ENCODE measurements around the gene AJM1. TPM values are rescaled to one million over a fixed set of nuclear protein-coding genes. Genes with fewer than 3 reads are reported as not detected.

AJM1 gene
- total RNA-seq, 2 experiments from 2014 or later, result 2.4 to 5.1 TPM

GRCh38 chr9:136857166-136857565 lies 14.9 kb downstream of the AJM1 start:
- POLR2A ChIA-PET, result no interaction called here
- BruUV-seq (replicated peaks), result no TSS peak
- Histone ChIP-seq H3K27ac (ENCODE audit: low read depth, low read length, poor library complexity, severe bottlenecking) (no peak overlapping the region), H3K4me3 (ENCODE audit: low read depth, low read length, poor library complexity, severe bottlenecking) (no peak overlapping the region), H3K9me2 (ENCODE audit: insufficient read depth, low read length) (no peaks in the 10 kb centered on the region), H3K4me2 (ENCODE audit: low read length) (no peak overlapping the region), H3K79me2 (ENCODE audit: insufficient read depth, low read depth, low read length) (no peaks in the 10 kb centered on the region), H3K4me1 (ENCODE audit: insufficient read depth, low read length, poor library complexity, severe bottlenecking) (no peaks in the 10 kb centered on the region), H4K20me1 (ENCODE audit: insufficient read depth, low read length) (no peaks in the 10 kb centered on the region), H2AFZ (ENCODE audit: low read length) (no peak overlapping the region), H3K9me3 (ENCODE audit: low read length) (no peaks in the 10 kb centered on the region), H3K36me3 (ENCODE audit: insufficient read depth, low read length) (peaks cover 8% of the 10 kb centered on the region; the same call in 1 of the 2 replicates)
- intact Hi-C loops (cut with micrococcal nuclease; ENCODE audit: unreplicated experiment), result no loop called here
- CTCF ChIA-PET (ENCODE audit: unreplicated experiment), result no interaction called here
- TF ChIP-seq CTCF (conservative IDR thresholded peaks at IDR 0.05; ENCODE audit: low read length), result no peak
- no peak for TF ChIP-seq EZH2phosphoT487 (IDR thresholded peaks at IDR 0.05; ENCODE audit: borderline replicate concordance, low read depth, low read length)
- DNase-seq (ENCODE audit: low spot score), result no peak

GRCh38 chr9:136857581-136858412 lies 15.5 kb downstream of the AJM1 start:
- intact Hi-C loops (cut with micrococcal nuclease; ENCODE audit: unreplicated experiment), result no loop called here
- POLR2A ChIA-PET, result no interaction called here
- no peak for DNase-seq (ENCODE audit: low spot score)
- no peaks in the 10 kb centered on the region for H3K9me3 ChIP-seq (ENCODE audit: low read length)
- H4K20me1 ChIP-seq (ENCODE audit: insufficient read depth, low read length), result no peaks in the 10 kb centered on the region
- CTCF ChIA-PET (ENCODE audit: unreplicated experiment), result no interaction called here
- H3K79me2 ChIP-seq (ENCODE audit: insufficient read depth, low read depth, low read length), result no peaks in the 10 kb centered on the region
- no peak overlapping the region for H3K4me3 ChIP-seq (ENCODE audit: low read depth, low read length, poor library complexity, severe bottlenecking)
- no TSS peak for BruUV-seq (replicated peaks)
- no peak overlapping the region for H3K27ac ChIP-seq (ENCODE audit: low read depth, low read length, poor library complexity, severe bottlenecking)
- H3K36me3 ChIP-seq (ENCODE audit: insufficient read depth, low read length), result peaks cover 15% of the 10 kb centered on the region; the same call in 1 of the 2 replicates
- H3K4me1 ChIP-seq (ENCODE audit: insufficient read depth, low read length, poor library complexity, severe bottlenecking), result no peaks in the 10 kb centered on the region
- H3K4me2 ChIP-seq (ENCODE audit: low read length), result no peak overlapping the region
- no peaks in the 10 kb centered on the region for H3K9me2 ChIP-seq (ENCODE audit: insufficient read depth, low read length)
- no peak overlapping the region for H2AFZ ChIP-seq (ENCODE audit: low read length)
- no peak for TF ChIP-seq EZH2phosphoT487 (IDR thresholded peaks at IDR 0.05; ENCODE audit: borderline replicate concordance, low read depth, low read length)
- TF ChIP-seq CTCF (conservative IDR thresholded peaks at IDR 0.05; ENCODE audit: low read length), result no peak

- Histone ChIP-seq H3K4me3 (ENCODE audit: low read depth, low read length, poor library complexity, severe bottlenecking) (no peak overlapping the region), H4K20me1 (ENCODE audit: insufficient read depth, low read length) (no peaks in the 10 kb centered on the region), H3K4me2 (ENCODE audit: low read length) (no peak overlapping the region), H2AFZ (ENCODE audit: low read length) (no peak overlapping the region), H3K9me3 (ENCODE audit: low read length) (no peaks in the 10 kb centered on the region), H3K27ac (ENCODE audit: low read depth, low read length, poor library complexity, severe bottlenecking) (no peak overlapping the region), H3K79me2 (ENCODE audit: insufficient read depth, low read depth, low read length) (no peaks in the 10 kb centered on the region), H3K4me1 (ENCODE audit: insufficient read depth, low read length, poor library complexity, severe bottlenecking) (no peaks in the 10 kb centered on the region), H3K9me2 (ENCODE audit: insufficient read depth, low read length) (no peaks in the 10 kb centered on the region), H3K36me3 (ENCODE audit: insufficient read depth, low read length) (peaks cover 21% of the 10 kb centered on the region)
- TF ChIP-seq CTCF (conservative IDR thresholded peaks at IDR 0.05; ENCODE audit: low read length) (no peak), EZH2phosphoT487 (IDR thresholded peaks at IDR 0.05; ENCODE audit: borderline replicate concordance, low read depth, low read length) (no peak)
- ChIA-PET POLR2A (no interaction called here), CTCF (ENCODE audit: unreplicated experiment) (no interaction called here)
- DNase-seq (ENCODE audit: low spot score), result no peak
- BruUV-seq (replicated peaks), result no TSS peak
- intact Hi-C loops (cut with micrococcal nuclease; ENCODE audit: unreplicated experiment), result no loop called here
Observed at GRCh38 chr9:136858452-136858843, 16.2 kb downstream of the AJM1 start.

Data from OCI-LY7 (cell line).